K562 (cell line): ENCODE measurements around the gene ZDHHC22. TPM values are rescaled to one million over a fixed set of nuclear protein-coding genes. Genes with fewer than 3 reads are reported as not detected.

Source experiments
- CHD7 ChIP-seq: fragments of 200-600 bp; sonication (generic); IDR thresholded peaks from one replicate; pipeline ENCODE4 v1.6.1; 2012; ENCODE audit warnings: mild to moderate bottlenecking, low read depth, low read length, inconsistent platforms
- CREM ChIP-seq: IDR thresholded peaks from 2 replicates; pipeline ENCODE4 v1.6.1; 2014; ENCODE audit warnings: antibody characterized with exemption, low read depth
- ID3 ChIP-seq, 2 experiments: fragments of 250-450 bp in 1 of 2; fragments of 450-650 bp in 1 of 2; sonication (Bioruptor Pico) in 1 of 2; IDR thresholded peaks; 2 replicates each; pipeline versions ENCODE4 v1.6.1 to v1.8.0; 2016 to 2021; ENCODE audit warnings: mild to moderate bottlenecking in 2 of 2, moderate library complexity in 2 of 2, missing compliant biosample characterization in 1 of 2, missing genetic modification characterization in 1 of 2
- KLF1 ChIP-seq: fragments of 450-650 bp; IDR thresholded peaks from 2 replicates; pipeline ENCODE4 v1.6.1; 2016; ENCODE audit warnings: missing genetic modification characterization, missing compliant biosample characterization
- LEF1 ChIP-seq: fragments of 450-650 bp; IDR thresholded peaks from 2 replicates; pipeline ENCODE4 v1.6.1; 2016; ENCODE audit warnings: mild to moderate bottlenecking
- SIRT6 ChIP-seq: IDR thresholded peaks from one replicate; pipeline ENCODE4 v1.6.1; 2012; ENCODE audit warnings: low read depth, mild to moderate bottlenecking, control low read depth, inconsistent platforms, low read length, moderate library complexity
- ZNF511 ChIP-seq: sonication (generic); formaldehyde crosslinking; IDR thresholded peaks from 2 replicates; pipeline ENCODE4 v1.8.0; 2022; ENCODE audit warnings: mild to moderate bottlenecking, missing genetic modification reagents
- polyA plus RNA-seq, 8 experiments: library from polyadenylated mRNA; depleted of rRNA in 4 of 8; stranded (reverse) in 5 of 8; unstranded in 3 of 8; fragments of >200 nt; fragmentation: Nextera tagmentation in 2 of 8; fragmentation: Illumina TruSeq in 1 of 8; extraction: Ambion mirVana in 2 of 8; extraction: Trizol in 1 of 8; gene quantifications; 2 replicates each; pipeline versions ENCODE4 v1.2.1 to v1.2.3, GENCODE V29; 2011 to 2014; ENCODE audit warnings: inconsistent platforms in 1 of 8, missing spikeins in 1 of 8
- total RNA-seq, 7 experiments: library from RNA; depleted of rRNA in 6 of 7; stranded (reverse); fragments of >200 nt in 6 of 7; fragmentation: Illumina TruSeq in 2 of 7; extraction: Trizol in 2 of 7; gene quantifications; 2 replicates each; pipeline versions ENCODE4 v1.2.1 to v1.2.3, GENCODE V29; 2011 to 2021; ENCODE audit warnings: low replicate concordance in 1 of 7

Gene ZDHHC22
- total and polyA plus RNA-seq, 9 of the 15 experiments (the other 6 are each of a cell fraction or from before 2014, with no cell fraction given) = not detected

GRCh38 chr14:77178656-77179055 lies 37.1 kb upstream of the ZDHHC22 start (continued):
- no peak for TF ChIP-seq CHD7
- no peak for TF ChIP-seq ID3 (CRISPR knock-in tag; IDR thresholded peaks at IDR 0.05)
- no peak for TF ChIP-seq ID3 (tag; IDR thresholded peaks at IDR 0.05)
- TF ChIP-seq LEF1 = no peak
- TF ChIP-seq KLF1 (tag) = no peak
- no peak for TF ChIP-seq SIRT6
- TF ChIP-seq ZNF511 (CRISPR knock-in tag) = no peak
- TF ChIP-seq CREM = no peak
